PC-3 (cell line): ENCODE data around the gene CFLAR.

Experiments used
- EZH2 ChIP-seq: fragments of 300-600 bp; sonication (generic); IDR thresholded peaks from one replicate; pipeline ENCODE4 v1.6.1; 2017; ENCODE audit warnings: antibody characterized with exemption, mild to moderate bottlenecking, low read length; ENCODE audit not compliant: unreplicated experiment
- EZH2phosphoT487 ChIP-seq: fragments of 300-600 bp; sonication (generic); IDR thresholded peaks from 2 replicates; pipeline ENCODE4 v1.6.1; 2018; ENCODE audit warnings: mild to moderate bottlenecking, antibody characterized with exemption, low read length, borderline replicate concordance
- TF ChIP-seq, protein P1 (sequence below): fragments of 300-600 bp; sonication (generic); conservative IDR thresholded peaks from 2 replicates; pipeline ENCODE4 v1.5.1; 2017; ENCODE audit warnings: antibody characterized with exemption, low read depth, mild to moderate bottlenecking, low read length

DNA sequence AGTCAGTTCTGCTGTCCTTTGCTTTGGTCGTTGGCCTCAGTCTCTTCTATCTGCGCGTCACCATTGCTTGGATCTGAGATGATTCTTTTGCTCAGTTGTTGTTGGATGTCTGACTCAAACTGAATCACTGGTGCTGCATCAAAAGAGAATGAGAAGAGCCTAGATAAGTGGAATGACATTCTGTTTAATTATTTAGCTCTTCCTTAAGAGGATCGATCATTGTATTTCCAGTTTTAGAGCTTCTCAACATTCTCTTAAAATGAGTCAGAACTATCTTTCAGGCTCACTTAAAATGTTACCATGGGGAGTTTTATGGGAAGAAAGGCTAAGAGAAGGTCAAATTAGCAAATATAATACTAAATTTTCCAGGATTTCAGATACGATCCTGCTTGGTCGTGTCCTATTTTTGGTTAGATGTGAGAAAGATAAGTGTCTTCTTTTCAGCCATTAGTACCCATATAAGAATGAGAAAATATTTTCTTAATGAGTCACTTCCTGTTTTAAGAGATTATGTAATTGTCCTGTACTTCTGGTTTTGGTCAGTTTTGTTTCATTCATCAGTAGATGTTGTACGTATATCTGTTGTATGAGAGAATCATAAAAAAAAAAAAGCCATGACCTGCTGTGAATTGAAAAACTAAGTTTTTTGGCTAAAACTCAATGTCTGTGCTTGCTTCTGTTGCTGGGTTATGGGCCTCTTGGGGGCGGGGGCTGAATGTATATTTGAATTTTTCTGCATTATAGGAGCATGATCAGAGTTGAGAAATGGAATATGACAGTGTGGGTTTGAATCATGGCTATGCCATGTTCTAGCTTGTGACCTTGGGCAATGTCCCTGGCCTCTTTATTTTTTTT is 35.4 kb downstream of the CFLAR start:
- TF ChIP-seq EZH2: no peak
- TF ChIP-seq, protein P1, sequence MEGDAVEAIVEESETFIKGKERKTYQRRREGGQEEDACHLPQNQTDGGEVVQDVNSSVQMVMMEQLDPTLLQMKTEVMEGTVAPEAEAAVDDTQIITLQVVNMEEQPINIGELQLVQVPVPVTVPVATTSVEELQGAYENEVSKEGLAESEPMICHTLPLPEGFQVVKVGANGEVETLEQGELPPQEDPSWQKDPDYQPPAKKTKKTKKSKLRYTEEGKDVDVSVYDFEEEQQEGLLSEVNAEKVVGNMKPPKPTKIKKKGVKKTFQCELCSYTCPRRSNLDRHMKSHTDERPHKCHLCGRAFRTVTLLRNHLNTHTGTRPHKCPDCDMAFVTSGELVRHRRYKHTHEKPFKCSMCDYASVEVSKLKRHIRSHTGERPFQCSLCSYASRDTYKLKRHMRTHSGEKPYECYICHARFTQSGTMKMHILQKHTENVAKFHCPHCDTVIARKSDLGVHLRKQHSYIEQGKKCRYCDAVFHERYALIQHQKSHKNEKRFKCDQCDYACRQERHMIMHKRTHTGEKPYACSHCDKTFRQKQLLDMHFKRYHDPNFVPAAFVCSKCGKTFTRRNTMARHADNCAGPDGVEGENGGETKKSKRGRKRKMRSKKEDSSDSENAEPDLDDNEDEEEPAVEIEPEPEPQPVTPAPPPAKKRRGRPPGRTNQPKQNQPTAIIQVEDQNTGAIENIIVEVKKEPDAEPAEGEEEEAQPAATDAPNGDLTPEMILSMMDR: no peak
- TF ChIP-seq EZH2phosphoT487: no peak
